Adrenal gland (tissue), 12 donors: ENCODE data around the gene EFCAB8. TPM values are rescaled to one million over a fixed set of nuclear protein-coding genes. Genes with fewer than 3 reads are reported as not detected.

Source experiments
- DNase-seq, 7 donors: peaks; one replicate each; pipeline ENCODE4 v3.0.0-alpha.2; 2019 to 2020
- H3K27ac ChIP-seq, 5 donors: fragments of 200-600 bp; sonication (generic) in 4 of 5; 1 replicate in 3 of 5; 2 replicates in 2 of 5; pipeline versions ENCODE4 v1.5.1 to v1.8.0; 2016 to 2020; ENCODE audit warnings: mild to moderate bottlenecking in 1 of 5
- H3K27me3 ChIP-seq: fragments of 200-600 bp; 2 replicates; pipeline ENCODE4 v1.8.0; 2021
- H3K36me3 ChIP-seq, 2 donors: fragments of 200-600 bp; replicated peaks in 1 of 2; 1 replicate in 1 of 2; 2 replicates in 1 of 2; pipeline versions ENCODE4 v1.5.1 to v1.8.0; 2018 to 2022
- H3K4me1 ChIP-seq, 2 donors: fragments of 200-600 bp; replicated peaks in 1 of 2; 1 replicate in 1 of 2; 2 replicates in 1 of 2; pipeline versions ENCODE4 v1.5.1 to v1.8.0; 2018 to 2021
- H3K4me3 ChIP-seq, 4 donors: fragments of 200-600 bp; sonication (generic) in 3 of 4; one replicate each; pipeline ENCODE4 v1.5.1; 2016 to 2018
- H3K9me3 ChIP-seq, 3 donors: fragments of 200-600 bp; sonication (generic) in 1 of 3; replicated peaks in 1 of 3; 1 replicate in 2 of 3; 2 replicates in 1 of 3; pipeline versions ENCODE4 v1.5.1 to v1.8.0; 2016 to 2021
- POLR2A ChIP-seq, 2 donors: fragments of 450-650 bp; IDR thresholded peaks; one replicate each; pipeline ENCODE4 v1.6.1; 2017; ENCODE audit warnings: antibody characterized with exemption in 2 of 2, mild to moderate bottlenecking in 2 of 2, moderate library complexity in 1 of 2
- WGBS, 4 donors: extraction: QIAGEN DNeasy Blood & Tissue Kit in 2 of 4; methylation state at CpG; one replicate each; pipeline versions ENCODE4 v1.1.5 to v1.1.7; 2013 to 2017; 5-methylcytosine and 5-hydroxymethylcytosine counted together
- intact Hi-C, 2 donors: fragments of 100-400 bp; cut with DNase I; formaldehyde crosslinking; loops; one replicate each; pipeline versions ENCODE4 v1.14.1 to v1.15.0; 2022 to 2023
- polyA plus RNA-seq, 3 donors: library from polyadenylated mRNA; stranded (reverse); fragments of 200-250 nt in 2 of 3; fragments of 350-450 nt in 1 of 3; fragmentation: Illumina TruSeq in 1 of 3; extraction: RNeasy Lipid Tissue Mini Kit (QIAGEN cat#74804) in 1 of 3; gene quantifications; one replicate each; pipeline ENCODE4 v1.2.3, GENCODE V29; 2013 to 2014
- total RNA-seq, 9 donors: library from RNA; depleted of rRNA in 4 of 9; stranded (reverse); fragments of >200 nt in 4 of 9; fragments of 120-200 nt in 1 of 9; fragmentation: NEBNext Ultra II Directional in 1 of 9; extraction: Animal tissue kit (Norgen Biotek cat#: 25700) in 1 of 9; gene quantifications; one replicate each; pipeline versions ENCODE4 v1.1.0 to v1.2.4, GENCODE V29; 2013 to 2023
- TF ChIP-seq, protein P1 (sequence below), 6 experiments: fragments of 450-650 bp in 4 of 6; fragments of 200-600 bp in 2 of 6; sonication (generic) in 1 of 6; IDR thresholded peaks; 1 replicate in 5 of 6; 2 replicates in 1 of 6; pipeline versions ENCODE4 v1.5.1 to v1.8.0; 2016 to 2021; ENCODE audit warnings: antibody characterized with exemption in 6 of 6, mild to moderate bottlenecking in 2 of 6, moderate library complexity in 1 of 6
- donor health status: healthy with polysubstance abuse.
- donor health status: Bipolar disorder and iron deficiency.
- donor health status: DM: yes; HTN: yes; CAD: no.
- donor health status: DM: no; HTN: no; CAD: no.
- donor health status: DM: no; HTN: no; CAD: no.
- donor health status: DM: yes; HTN: yes; CAD: no.

EFCAB8 gene
- total and polyA plus RNA-seq, 12 donors: 0.03 to 0.40 (median 0.06) TPM; not detected in 8

- no peaks in the 10 kb centered on the region for H3K9me3 ChIP-seq
- H3K4me3 ChIP-seq: no peak overlapping the region
- H3K4me1 ChIP-seq: no peaks in the 10 kb centered on the region
- no peaks in the 10 kb centered on the region for H3K36me3 ChIP-seq
- H3K27me3 ChIP-seq: no peaks in the 10 kb centered on the region
- 81 to 91% (median 85%) methylated on average over 11 to 13 of the region's 13 CpGs for WGBS, 4 donors
- TF ChIP-seq, protein P1, sequence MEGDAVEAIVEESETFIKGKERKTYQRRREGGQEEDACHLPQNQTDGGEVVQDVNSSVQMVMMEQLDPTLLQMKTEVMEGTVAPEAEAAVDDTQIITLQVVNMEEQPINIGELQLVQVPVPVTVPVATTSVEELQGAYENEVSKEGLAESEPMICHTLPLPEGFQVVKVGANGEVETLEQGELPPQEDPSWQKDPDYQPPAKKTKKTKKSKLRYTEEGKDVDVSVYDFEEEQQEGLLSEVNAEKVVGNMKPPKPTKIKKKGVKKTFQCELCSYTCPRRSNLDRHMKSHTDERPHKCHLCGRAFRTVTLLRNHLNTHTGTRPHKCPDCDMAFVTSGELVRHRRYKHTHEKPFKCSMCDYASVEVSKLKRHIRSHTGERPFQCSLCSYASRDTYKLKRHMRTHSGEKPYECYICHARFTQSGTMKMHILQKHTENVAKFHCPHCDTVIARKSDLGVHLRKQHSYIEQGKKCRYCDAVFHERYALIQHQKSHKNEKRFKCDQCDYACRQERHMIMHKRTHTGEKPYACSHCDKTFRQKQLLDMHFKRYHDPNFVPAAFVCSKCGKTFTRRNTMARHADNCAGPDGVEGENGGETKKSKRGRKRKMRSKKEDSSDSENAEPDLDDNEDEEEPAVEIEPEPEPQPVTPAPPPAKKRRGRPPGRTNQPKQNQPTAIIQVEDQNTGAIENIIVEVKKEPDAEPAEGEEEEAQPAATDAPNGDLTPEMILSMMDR (IDR thresholded peaks at IDR 0.05): no peak
- TF ChIP-seq POLR2A (IDR thresholded peaks at IDR 0.05): no peak
- intact Hi-C loops: no loop called here
- H3K27ac ChIP-seq: no peak overlapping the region
- DNase-seq: peak in 1 of 7 donors; percentile 20
These were observed 110.8 kb downstream of the EFCAB8 start for GRCh38 chr20:32969356-32970114.

DNA sequence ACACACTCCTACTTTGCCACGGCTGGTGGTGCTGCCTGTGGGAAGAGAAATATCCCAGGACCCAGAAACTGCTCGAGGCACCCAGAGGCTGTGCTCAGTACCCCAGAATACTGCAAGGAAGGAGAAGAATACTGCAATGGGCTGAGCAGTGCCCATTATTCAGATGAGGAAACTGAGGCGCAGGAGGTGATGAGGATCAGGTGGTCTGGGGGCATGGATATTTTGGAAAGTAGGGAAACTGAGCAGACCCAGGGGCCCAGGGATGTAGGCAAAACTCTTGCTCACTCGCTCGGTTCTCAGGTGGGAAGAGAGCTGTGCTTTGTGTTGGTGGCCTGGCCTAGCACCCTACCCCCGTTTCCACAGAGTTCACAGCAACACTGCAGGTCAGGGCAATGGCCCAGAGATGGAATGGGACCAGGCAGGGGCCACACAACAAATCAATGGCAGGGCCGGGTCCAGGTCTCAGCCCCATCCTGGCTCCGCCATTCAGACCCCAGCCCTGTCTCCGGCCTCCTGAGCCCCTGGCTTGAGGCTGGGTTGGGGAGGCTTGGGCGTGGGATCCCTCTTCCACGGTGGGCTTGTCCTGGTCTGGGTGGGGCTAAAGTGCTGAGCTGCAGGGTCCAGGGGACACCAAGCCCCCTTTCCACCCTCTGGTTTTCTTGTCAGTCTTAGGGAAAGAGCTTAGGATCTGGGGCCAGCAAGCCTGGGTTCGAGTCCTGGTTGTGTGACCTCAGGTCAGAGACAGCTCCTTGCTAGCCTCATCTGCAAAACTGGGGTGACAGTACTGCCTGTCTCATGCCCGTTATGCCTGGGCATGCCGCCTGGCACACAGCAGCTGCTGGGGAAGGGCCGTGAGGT lies 111.6 kb downstream of the EFCAB8 start:
- 78 to 92% (median 89%) methylated on average over 12 to 15 of the region's 15 CpGs for WGBS, 4 donors
- peak in 1 of 7 donors; percentile 20 for DNase-seq
- Histone ChIP-seq H3K36me3 (no peaks in the 10 kb centered on the region), H3K9me3 (no peaks in the 10 kb centered on the region), H3K4me3 (no peak overlapping the region), H3K4me1 (no peaks in the 10 kb centered on the region), H3K27me3 (no peaks in the 10 kb centered on the region), H3K27ac (no peak overlapping the region)
- intact Hi-C loops: no loop called here
- no peak for TF ChIP-seq POLR2A (IDR thresholded peaks at IDR 0.05)
- TF ChIP-seq, protein P1 (IDR thresholded peaks at IDR 0.05): no peak

- no peak for TF ChIP-seq POLR2A (IDR thresholded peaks at IDR 0.05)
- TF ChIP-seq, protein P1 (IDR thresholded peaks at IDR 0.05): no peak
- no peak overlapping the region for H3K27ac ChIP-seq
- no peaks in the 10 kb centered on the region for H3K9me3 ChIP-seq
- intact Hi-C loops: no loop called here
- H3K4me3 ChIP-seq: no peak overlapping the region
- no peaks in the 10 kb centered on the region for H3K4me1 ChIP-seq
- no peaks in the 10 kb centered on the region for H3K36me3 ChIP-seq
- H3K27me3 ChIP-seq: no peaks in the 10 kb centered on the region
- DNase-seq: peak in 1 of 7 donors; percentile 21
- WGBS, 4 donors: 92 to 100% (median 99%) methylated on average over 2 of the region's 2 CpGs
These were observed 112.2 kb downstream of the EFCAB8 start for GRCh38 chr20:32970973-32971300.

- Histone ChIP-seq H3K36me3 (no peaks in the 10 kb centered on the region), H3K4me1 (no peaks in the 10 kb centered on the region), H3K9me3 (no peaks in the 10 kb centered on the region), H3K27me3 (no peaks in the 10 kb centered on the region), H3K27ac (no peak overlapping the region), H3K4me3 (no peak overlapping the region)
- intact Hi-C loops: no loop called here
- no peak for DNase-seq
- WGBS, 4 donors: 47 to 63% (median 55%) methylated on average over 6 of the region's 6 CpGs
- no peak for TF ChIP-seq POLR2A (IDR thresholded peaks at IDR 0.05)
- TF ChIP-seq, protein P1 (IDR thresholded peaks at IDR 0.05): no peak
These were observed 113.0 kb downstream of the EFCAB8 start for GRCh38 chr20:32971703-32972161.
